Duodenal mucosa (tissue), 2 donors: Measurements from ENCODE around the gene CRYGA.
"Not testable (repeated sequence)": the region's sequence is repeated elsewhere in the genome, so short reads cannot be mapped to it uniquely, and the experiment has no call there.

ENCODE experiments used
- H3K27ac ChIP-seq: one replicate; pipeline ENCODE4 v1.7.0; 2013; ENCODE audit warnings: low read depth, low read length
- H3K27me3 ChIP-seq, 2 donors: one replicate each; pipeline ENCODE4 v1.7.0; 2013; ENCODE audit warnings: low read length in 2 of 2, control low read depth in 1 of 2; ENCODE audit not compliant: insufficient read depth in 2 of 2, control insufficient read depth in 1 of 2
- H3K36me3 ChIP-seq, 2 donors: one replicate each; pipeline ENCODE4 v1.7.0; 2013; ENCODE audit warnings: low read length in 2 of 2, control low read depth in 1 of 2; ENCODE audit not compliant: insufficient read depth in 2 of 2, control insufficient read depth in 1 of 2
- H3K4me1 ChIP-seq, 2 donors: one replicate each; pipeline ENCODE4 v1.7.0; 2013; ENCODE audit warnings: low read length in 2 of 2, control low read depth in 1 of 2; ENCODE audit not compliant: insufficient read depth in 2 of 2, control insufficient read depth in 1 of 2
- H3K4me3 ChIP-seq, 2 donors: one replicate each; pipeline ENCODE4 v1.7.0; 2013; ENCODE audit warnings: low read length in 2 of 2, low read depth in 1 of 2
- H3K9ac ChIP-seq, 2 donors: one replicate each; pipeline ENCODE4 v1.7.0; 2013; ENCODE audit warnings: low read length in 2 of 2, low read depth in 1 of 2
- H3K9me3 ChIP-seq, 2 donors: one replicate each; pipeline ENCODE4 v1.7.0; 2013; ENCODE audit warnings: low read length in 2 of 2, control low read depth in 1 of 2; ENCODE audit not compliant: control insufficient read depth in 1 of 2

The CRYGA gene

DNA sequence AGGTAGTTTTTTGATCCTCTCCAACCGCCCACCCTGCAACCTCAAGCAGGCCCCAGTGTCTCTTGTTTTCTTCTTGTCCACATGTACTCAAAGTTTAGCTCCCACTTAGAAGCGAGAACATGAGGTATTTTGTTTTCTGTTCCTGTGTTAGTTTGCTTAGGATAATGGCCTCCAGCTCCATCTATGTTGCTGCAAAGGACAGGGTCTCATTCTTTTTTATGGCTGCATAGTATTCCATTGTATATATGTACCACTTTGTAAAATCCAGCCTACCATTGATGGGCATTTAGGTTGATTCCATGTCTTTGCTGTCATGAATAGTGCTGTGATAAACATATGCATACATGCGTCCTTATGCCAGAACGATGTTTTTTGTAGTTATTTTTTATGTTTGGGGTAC, 36.3 kb downstream of the CRYGA start:
- no peaks in the 10 kb centered on the region for H3K9me3 ChIP-seq
- no peak overlapping the region for H3K27ac ChIP-seq
- no peaks in the 10 kb centered on the region for H3K27me3 ChIP-seq
- no peak overlapping the region for H3K4me3 ChIP-seq
- H3K36me3 ChIP-seq: no peaks in the 10 kb centered on the region
- H3K9ac ChIP-seq: no peak overlapping the region
- H3K4me1 ChIP-seq: peaks cover 24 to 25% of the 10 kb centered on the region in 2 donors

DNA sequence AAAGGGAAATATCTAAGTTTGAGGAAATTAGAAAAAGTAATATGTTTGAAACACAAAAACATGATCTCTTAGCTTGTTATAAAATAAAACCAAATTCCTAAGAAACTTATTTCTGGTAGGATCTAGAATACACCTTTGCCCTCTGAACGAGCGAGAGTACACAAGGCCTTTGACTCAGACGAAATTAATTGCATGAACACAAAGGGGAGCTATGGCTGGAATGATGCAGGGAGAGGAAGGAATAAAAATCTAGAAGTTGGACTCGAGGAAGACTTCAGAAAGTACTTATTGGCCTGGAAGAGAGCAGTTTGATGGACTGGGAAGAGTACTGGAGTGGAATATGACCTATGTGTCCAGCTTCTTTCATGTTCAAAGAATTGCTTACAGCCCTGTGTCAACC, 38.1 kb downstream of the CRYGA start:
- Histone ChIP-seq H3K4me1 (peaks cover 17% of the 10 kb centered on the region in 2 donors), H3K27ac (no peak overlapping the region)

DNA sequence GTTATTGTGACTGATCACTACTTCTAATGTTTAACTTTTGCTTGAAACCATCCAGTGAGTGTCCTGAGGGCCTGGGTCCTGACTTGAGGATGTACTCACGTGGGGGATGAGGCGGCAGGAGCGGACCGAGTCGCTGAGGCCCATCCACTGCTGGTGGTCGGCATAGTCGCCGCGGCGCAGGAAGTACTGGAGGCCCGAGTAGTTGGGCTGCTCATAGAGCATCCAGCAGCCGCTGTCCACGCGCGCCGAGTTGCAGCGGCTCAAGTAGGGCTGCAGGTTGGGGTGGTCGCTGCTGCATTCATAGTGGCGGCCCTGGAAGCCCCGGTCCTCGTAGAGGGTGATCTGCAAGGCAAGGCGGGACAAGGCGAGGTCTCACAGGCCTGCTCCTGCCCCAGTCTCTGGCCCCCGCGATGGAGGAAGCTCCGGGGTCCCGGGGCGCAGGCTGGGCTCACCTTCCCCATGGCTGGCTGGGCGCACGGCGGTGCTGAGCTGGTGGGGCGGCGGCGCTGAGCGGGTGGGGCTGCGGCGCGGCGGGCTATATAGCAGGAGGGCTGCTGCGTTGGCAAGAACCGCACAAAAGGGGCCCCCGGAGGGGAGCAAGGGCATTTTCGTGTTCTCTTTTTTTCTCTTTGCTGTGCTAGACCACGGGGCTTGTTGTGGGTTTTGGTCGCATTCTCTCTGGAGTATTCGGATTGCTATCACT, 39.2 kb downstream of the CRYGA start, which contains the start of gene CRYGD:
Gene CRYGD, minus strand, starts transcription at position 512 of the 703 bp plus-strand sequence. Its CDS starts 51 bp downstream, at position 461.
- not testable (repeated sequence) for H3K27me3 ChIP-seq, H3K9me3 ChIP-seq, H3K4me3 ChIP-seq, H3K36me3 ChIP-seq, H3K9ac ChIP-seq, H3K27ac ChIP-seq, H3K4me1 ChIP-seq

More for the DNA sequence above, 38.1 kb downstream of the CRYGA start:
- H3K9ac ChIP-seq: no peak overlapping the region
- no peak overlapping the region for H3K4me3 ChIP-seq
- no peaks in the 10 kb centered on the region for H3K27me3 ChIP-seq
- no peaks in the 10 kb centered on the region for H3K36me3 ChIP-seq
- no peaks in the 10 kb centered on the region for H3K9me3 ChIP-seq

DNA sequence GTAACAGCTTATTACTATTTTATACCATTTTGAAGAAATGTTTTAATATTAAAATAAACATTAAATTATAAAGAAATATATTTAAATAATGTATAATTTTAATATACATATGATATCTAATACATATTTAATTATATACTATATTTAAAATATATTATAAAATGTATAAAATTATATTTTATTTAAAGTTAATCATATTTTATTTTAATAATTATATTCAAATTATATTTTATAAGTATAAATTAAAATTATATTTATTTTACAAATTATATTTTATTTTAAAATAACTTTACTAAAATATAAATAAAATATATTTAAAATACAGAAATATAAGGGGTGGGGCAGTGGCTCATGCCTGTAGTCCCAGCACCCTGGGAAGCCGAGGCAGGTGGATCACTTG, 41.1 kb downstream of the CRYGA start:
- no peaks in the 10 kb centered on the region for H3K9me3 ChIP-seq
- H3K4me3 ChIP-seq: no peak overlapping the region
- H3K36me3 ChIP-seq: no peaks in the 10 kb centered on the region
- H3K27ac ChIP-seq: no peak overlapping the region
- no peaks in the 10 kb centered on the region for H3K27me3 ChIP-seq
- no peak overlapping the region for H3K9ac ChIP-seq
- H3K4me1 ChIP-seq: peaks cover under 1 to 11% of the 10 kb centered on the region in 2 donors

DNA sequence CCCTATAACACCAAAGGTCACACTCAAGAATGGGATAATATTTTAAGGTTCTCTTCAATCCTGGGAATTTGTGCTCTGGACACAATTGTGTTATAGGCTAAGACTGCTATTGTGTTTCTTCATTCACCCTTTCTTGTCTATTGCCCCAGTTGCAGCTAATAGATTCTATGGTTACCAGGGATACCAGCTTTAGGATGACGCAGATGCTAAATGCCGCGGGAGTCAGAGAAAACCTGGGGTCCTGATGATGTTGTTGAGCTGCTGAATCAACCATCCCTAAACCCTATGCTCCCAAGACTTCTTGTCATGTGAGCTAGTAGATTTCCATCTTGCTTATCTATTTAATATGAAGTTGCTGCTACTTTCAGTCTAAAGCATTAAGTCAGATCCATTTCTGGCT, 44.5 kb downstream of the CRYGA start:
- no peak overlapping the region for H3K4me3 ChIP-seq
- H3K27ac ChIP-seq: no peak overlapping the region
- peaks cover 3 to 5% of the 10 kb centered on the region in 2 donors for H3K4me1 ChIP-seq
- H3K36me3 ChIP-seq: no peaks in the 10 kb centered on the region
- no peaks in the 10 kb centered on the region for H3K9me3 ChIP-seq
- no peaks in the 10 kb centered on the region for H3K27me3 ChIP-seq
- H3K9ac ChIP-seq: no peak overlapping the region

DNA sequence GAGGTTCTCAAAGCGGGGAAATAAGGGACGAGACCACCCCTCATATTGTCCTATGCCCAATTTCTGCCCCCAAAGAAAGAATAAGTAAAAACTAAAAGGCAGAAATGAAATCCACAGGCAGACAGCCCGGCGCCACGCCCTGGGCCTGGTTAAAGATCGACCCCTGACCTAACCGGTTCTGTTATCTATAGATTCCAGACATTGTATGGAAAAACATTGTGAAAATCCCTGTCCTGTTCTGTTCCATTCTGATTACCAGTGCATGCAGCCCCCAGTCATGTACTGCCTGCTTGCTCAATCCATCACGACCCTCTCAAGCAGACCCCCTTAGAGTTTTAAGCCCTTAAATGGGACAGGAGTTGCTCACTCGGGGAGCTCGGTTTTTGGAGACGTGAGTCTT, 46.0 kb downstream of the CRYGA start:
- not testable (repeated sequence) for H3K27ac ChIP-seq, H3K9ac ChIP-seq, H3K4me1 ChIP-seq, H3K9me3 ChIP-seq, H3K36me3 ChIP-seq, H3K4me3 ChIP-seq, H3K27me3 ChIP-seq

DNA sequence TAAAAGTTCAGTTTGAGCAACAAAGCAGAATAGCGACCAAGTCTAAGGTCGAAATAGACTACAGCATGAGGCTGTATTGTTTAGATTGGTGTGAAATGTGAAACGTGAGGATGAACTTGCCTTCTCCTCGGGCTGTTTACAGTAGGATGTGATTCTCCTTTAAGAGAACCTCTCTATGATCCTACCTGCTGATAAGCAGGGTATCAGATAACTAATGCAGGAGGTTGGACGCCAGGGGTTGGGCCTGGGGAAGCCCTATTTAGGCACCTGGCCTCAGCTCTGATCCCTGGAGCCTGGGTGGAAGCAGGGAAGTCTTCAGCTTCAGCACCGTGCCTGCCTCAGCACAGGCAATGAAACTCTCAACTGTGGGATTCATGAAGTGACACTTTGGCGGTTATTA, 50.4 kb downstream of the CRYGA start:
- no peak overlapping the region for H3K9ac ChIP-seq
- H3K9me3 ChIP-seq: no peaks in the 10 kb centered on the region
- H3K36me3 ChIP-seq: no peaks in the 10 kb centered on the region
- no peak overlapping the region for H3K4me3 ChIP-seq
- H3K27me3 ChIP-seq: no peaks in the 10 kb centered on the region
- peaks cover 3 to 5% of the 10 kb centered on the region in 2 donors for H3K4me1 ChIP-seq
- H3K27ac ChIP-seq: no peak overlapping the region

DNA sequence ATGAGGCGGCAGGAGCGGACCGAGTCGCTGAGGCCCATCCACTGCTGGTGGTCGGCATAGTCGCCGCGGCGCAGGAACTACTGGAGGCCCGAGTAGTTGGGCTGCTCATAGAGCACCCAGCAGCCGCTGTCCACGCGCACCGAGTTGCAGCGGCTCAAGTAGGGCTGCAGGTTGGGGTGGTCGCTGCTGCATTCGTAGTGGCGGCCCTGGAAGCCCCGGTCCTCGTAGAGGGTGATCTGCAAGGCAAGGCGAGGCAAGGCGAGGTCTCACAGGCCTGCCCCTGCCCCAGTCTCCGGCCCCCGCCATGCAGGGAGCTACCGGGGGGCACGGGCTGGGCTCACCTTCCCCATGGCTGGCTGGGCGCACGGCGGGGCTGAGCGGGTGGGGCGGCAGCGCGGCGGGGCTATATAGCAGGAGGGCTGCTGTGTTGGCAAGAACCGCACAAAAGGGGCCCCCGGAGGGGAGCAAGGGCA, 51.1 kb downstream of the CRYGA start:
- H3K27me3 ChIP-seq, H3K9ac ChIP-seq, H3K4me3 ChIP-seq, H3K9me3 ChIP-seq, H3K4me1 ChIP-seq, H3K36me3 ChIP-seq, H3K27ac ChIP-seq: not testable (repeated sequence)
